GM23338 (cell line): ENCODE data around the gene FOXR1. TPM values are rescaled to one million over a fixed set of nuclear protein-coding genes. Genes with fewer than 3 reads are reported as not detected.

Experiments used
- ATAC-seq: fragments of 200-7000 bp; cut with Tn5 transposase; 3 replicates; pipeline ENCODE4 v1.9.1; 2020
- DNase-seq: peaks from one replicate; pipeline ENCODE4 v3.0.0-alpha.2; 2015; ENCODE audit warnings: low spot score
- H2AFZ ChIP-seq: fragments of 200-600 bp; sonication (generic); 2 replicates; pipeline ENCODE4 v1.8.0; 2016; ENCODE audit warnings: antibody characterized with exemption, mild to moderate bottlenecking, moderate library complexity
- H3F3A ChIP-seq: fragments of 200-600 bp; sonication (generic); replicated peaks from 2 replicates; pipeline ENCODE4 v1.8.0; 2017; ENCODE audit warnings: antibody characterized with exemption, mixed run types, low read depth
- H3K27ac ChIP-seq: fragments of 200-600 bp; sonication (generic); 2 replicates; pipeline ENCODE4 v1.6.1; 2016; ENCODE audit warnings: low read depth
- H3K27me3 ChIP-seq: fragments of 200-600 bp; sonication (generic); 2 replicates; pipeline ENCODE4 v1.8.0; 2016; ENCODE audit warnings: mild to moderate bottlenecking, mixed run types, moderate library complexity; ENCODE audit not compliant: insufficient read depth
- H3K36me3 ChIP-seq: fragments of 200-600 bp; sonication (generic); 2 replicates; pipeline ENCODE4 v1.8.0; 2016; ENCODE audit warnings: mild to moderate bottlenecking; ENCODE audit not compliant: insufficient read depth
- H3K4me1 ChIP-seq: fragments of 200-600 bp; sonication (generic); 2 replicates; pipeline ENCODE4 v1.8.0; 2016; ENCODE audit warnings: mild to moderate bottlenecking, moderate library complexity; ENCODE audit not compliant: insufficient read depth
- H3K4me2 ChIP-seq: fragments of 200-600 bp; sonication (generic); 2 replicates; pipeline ENCODE4 v1.7.1; 2017; ENCODE audit warnings: mixed run types
- H3K4me3 ChIP-seq: fragments of 200-600 bp; sonication (generic); 2 replicates; pipeline ENCODE4 v1.6.1; 2016; ENCODE audit warnings: mixed run types
- H3K79me2 ChIP-seq: fragments of 200-600 bp; sonication (generic); replicated peaks from 2 replicates; pipeline ENCODE4 v1.8.0; 2017; ENCODE audit warnings: mild to moderate bottlenecking; ENCODE audit not compliant: insufficient read depth
- H3K9me2 ChIP-seq: fragments of 200-600 bp; sonication (generic); 2 replicates; pipeline ENCODE4 v1.8.0; 2017; ENCODE audit not compliant: insufficient read depth
- H4K20me1 ChIP-seq: fragments of 200-600 bp; sonication (generic); replicated peaks from 2 replicates; pipeline ENCODE4 v1.8.0; 2017; ENCODE audit warnings: mild to moderate bottlenecking; ENCODE audit not compliant: insufficient read depth
- H3K27ac Mint-ChIP-seq: 2 replicates; pipeline ENCODE4 v1.8.0; 2020; ENCODE audit warnings: inconsistent platforms, mild to moderate bottlenecking, moderate library complexity, mixed read lengths
- H3K27me3 Mint-ChIP-seq: 3 replicates; pipeline ENCODE4 v1.8.0; 2022; ENCODE audit warnings: low read depth, mild to moderate bottlenecking, moderate library complexity, mixed read lengths, inconsistent platforms; ENCODE audit not compliant: insufficient read depth, poor library complexity
- H3K36me3 Mint-ChIP-seq: 3 replicates; pipeline ENCODE4 v1.8.0; 2021; ENCODE audit warnings: low read depth, mild to moderate bottlenecking, inconsistent platforms, moderate library complexity, mixed read lengths
- H3K4me1 Mint-ChIP-seq: 3 replicates; pipeline ENCODE4 v1.8.0; 2020; ENCODE audit warnings: mild to moderate bottlenecking, inconsistent platforms, mixed read lengths
- H3K4me3 Mint-ChIP-seq: 3 replicates; pipeline ENCODE4 v1.8.0; 2021; ENCODE audit warnings: moderate library complexity, mild to moderate bottlenecking, inconsistent platforms, mixed read lengths
- H3K9me3 Mint-ChIP-seq: 3 replicates; pipeline ENCODE4 v1.8.0; 2020; ENCODE audit warnings: moderate library complexity, mild to moderate bottlenecking, inconsistent platforms, mixed read lengths
- CREB1 ChIP-seq: fragments of 250-450 bp; sonication (Bioruptor Pico); IDR thresholded peaks from 2 replicates; pipeline ENCODE4 v1.5.0; 2020; ENCODE audit warnings: low read depth, mild to moderate bottlenecking, moderate library complexity
- CTCF ChIP-seq, 2 experiments: fragments of 200-600 bp in 1 of 2; sonication (generic) in 1 of 2; conservative IDR thresholded peaks; 2 replicates each; pipeline versions ENCODE4 v1.5.1 to v1.6.1; 2016 to 2017; ENCODE audit warnings: antibody characterized with exemption in 2 of 2, low read depth in 2 of 2, mild to moderate bottlenecking in 2 of 2, moderate library complexity in 1 of 2
- EZH2 ChIP-seq: fragments of 200-600 bp; sonication (generic); IDR thresholded peaks from one replicate; pipeline ENCODE4 v1.8.0; 2017; ENCODE audit warnings: antibody characterized with exemption, mild to moderate bottlenecking, low read depth; ENCODE audit not compliant: unreplicated experiment
- EZH2phosphoT487 ChIP-seq: fragments of 200-600 bp; sonication (generic); IDR thresholded peaks from one replicate; pipeline ENCODE4 v1.8.1; 2018; ENCODE audit warnings: antibody characterized with exemption; ENCODE audit not compliant: unreplicated experiment
- JUNB ChIP-seq: IDR thresholded peaks from one replicate; pipeline ENCODE4 v1.6.1; 2016; ENCODE audit warnings: antibody characterized with exemption; ENCODE audit not compliant: unreplicated experiment
- NANOG ChIP-seq: IDR thresholded peaks from 2 replicates; pipeline ENCODE4 v1.6.1; 2016; ENCODE audit warnings: antibody characterized with exemption, borderline replicate concordance
- ZNF114 ChIP-seq: fragments of 250-450 bp; sonication (Bioruptor Pico); IDR thresholded peaks from 2 replicates; pipeline ENCODE4 v1.5.0; 2020; ENCODE audit warnings: mild to moderate bottlenecking, moderate library complexity
- polyA plus RNA-seq: library from polyadenylated mRNA; unstranded; fragments of >200 nt; fragmentation: Nextera tagmentation; extraction: Ambion mirVana; gene quantifications from 2 replicates; pipeline ENCODE4 v1.2.1, GENCODE V29; 2016
- total RNA-seq: library from RNA; depleted of rRNA; stranded (reverse); fragments of >200 nt; shearing (Covaris generic); gene quantifications from 2 replicates; pipeline ENCODE4 v1.2.3, GENCODE V29; 2014
- TF ChIP-seq, protein P1 (sequence below): IDR thresholded peaks from 2 replicates; pipeline ENCODE4 v1.6.1; 2016; ENCODE audit warnings: antibody characterized with exemption

FOXR1 gene
- total and polyA plus RNA-seq, 2 experiments from 2014 or later, result not detected

DNA sequence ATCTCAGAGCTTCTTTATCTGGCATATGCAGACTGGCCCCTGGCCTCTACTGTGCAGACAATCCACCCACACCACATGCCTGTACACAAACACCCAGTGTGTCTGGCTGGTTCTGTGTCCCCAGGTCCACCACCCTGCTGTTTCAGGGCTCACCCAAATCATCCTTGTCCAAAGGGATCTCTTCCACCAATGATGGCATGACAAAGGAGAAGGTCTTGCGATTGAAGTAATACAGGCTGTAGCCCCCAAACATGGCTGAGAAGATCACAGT is 57.4 kb downstream of the FOXR1 start:
- DNase-seq (no peak), ATAC-seq (no peak)
- Histone ChIP-seq H3F3A (peaks cover 31% of the 10 kb centered on the region), H2AFZ (no peak overlapping the region), H4K20me1 (peaks cover 7% of the 10 kb centered on the region), H3K9me2 (no peaks in the 10 kb centered on the region), H3K4me2 (peak overlapping the region; percentile 98), H3K79me2 (peaks cover 8% of the 10 kb centered on the region), H3K27ac (no peak overlapping the region), H3K36me3 (peaks cover 6% of the 10 kb centered on the region), H3K27me3 (no peaks in the 10 kb centered on the region), H3K4me3 (peak overlapping the region; percentile 91; the same call in 1 of the 2 replicates), H3K4me1 (peaks cover 14% of the 10 kb centered on the region)
- peaks cover 45% of the 10 kb centered on the region for H3K36me3 Mint-ChIP-seq
- H3K4me1 Mint-ChIP-seq, result peaks cover 31% of the 10 kb centered on the region
- no peak for TF ChIP-seq CTCF (conservative IDR thresholded peaks at IDR 0.05; ENCODE audit: low read depth in 2 of 2)
- H3K27me3 Mint-ChIP-seq, result peaks cover 27% of the 10 kb centered on the region
- peak overlapping the region; percentile 76 for H3K4me3 Mint-ChIP-seq
- H3K27ac Mint-ChIP-seq, result peak overlapping the region; percentile 46
- no peaks in the 10 kb centered on the region; the same call in 2 of the 3 replicates for H3K9me3 Mint-ChIP-seq

DNA sequence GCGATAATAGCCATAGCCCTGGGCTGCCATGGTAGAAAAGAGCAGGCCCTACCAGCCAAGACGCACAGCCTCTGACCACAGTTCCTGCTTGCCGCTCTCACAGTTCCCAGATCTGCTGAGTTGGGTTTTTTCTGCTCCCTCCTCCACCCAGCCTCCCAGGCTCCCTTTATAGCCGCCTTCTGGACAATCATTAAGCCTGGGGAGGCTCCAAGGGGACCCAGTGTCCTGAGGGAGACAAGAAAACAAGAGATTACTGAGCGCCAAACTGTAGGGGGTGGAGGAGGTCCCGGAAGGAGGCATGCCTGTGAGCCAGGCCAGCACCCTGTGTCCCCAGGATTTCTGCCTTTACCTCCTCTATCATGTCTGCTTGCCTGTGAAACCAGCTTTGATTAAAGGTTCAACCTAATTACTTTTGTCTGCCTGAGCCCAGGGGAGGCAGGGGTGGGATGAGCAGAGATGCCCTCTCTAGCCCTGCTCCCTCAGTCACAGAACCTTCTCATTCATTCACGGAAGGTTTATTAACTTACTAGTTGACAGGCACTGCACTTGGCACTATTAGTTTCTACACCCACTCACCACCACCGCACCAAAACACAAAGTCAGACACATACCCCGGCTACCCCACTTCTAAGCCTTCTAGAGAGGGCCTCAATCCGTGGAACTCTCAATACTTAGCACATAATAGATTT is 57.9 kb downstream of the FOXR1 start:
- Mint-ChIP-seq H3K27ac (peak overlapping the region; percentile 32), H3K4me3 (peak overlapping the region; percentile 76), H3K9me3 (no peaks in the 10 kb centered on the region; the same call in 2 of the 3 replicates), H3K27me3 (peaks cover 28% of the 10 kb centered on the region), H3K36me3 (peaks cover 40% of the 10 kb centered on the region), H3K4me1 (peaks cover 28% of the 10 kb centered on the region)
- TF ChIP-seq NANOG (no peak), EZH2 (no peak), ZNF114 (CRISPR knock-in tag) (no peak), JUNB (no peak)
- TF ChIP-seq, protein P1, sequence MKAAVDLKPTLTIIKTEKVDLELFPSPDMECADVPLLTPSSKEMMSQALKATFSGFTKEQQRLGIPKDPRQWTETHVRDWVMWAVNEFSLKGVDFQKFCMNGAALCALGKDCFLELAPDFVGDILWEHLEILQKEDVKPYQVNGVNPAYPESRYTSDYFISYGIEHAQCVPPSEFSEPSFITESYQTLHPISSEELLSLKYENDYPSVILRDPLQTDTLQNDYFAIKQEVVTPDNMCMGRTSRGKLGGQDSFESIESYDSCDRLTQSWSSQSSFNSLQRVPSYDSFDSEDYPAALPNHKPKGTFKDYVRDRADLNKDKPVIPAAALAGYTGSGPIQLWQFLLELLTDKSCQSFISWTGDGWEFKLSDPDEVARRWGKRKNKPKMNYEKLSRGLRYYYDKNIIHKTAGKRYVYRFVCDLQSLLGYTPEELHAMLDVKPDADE, result no peak
- 0 out of 2 replicates have a peak overlapping the region, but pooled peaks have one; percentile 92 for H3K27ac ChIP-seq
- H3K27me3 ChIP-seq, result no peaks in the 10 kb centered on the region
- H3K9me2 ChIP-seq, result no peaks in the 10 kb centered on the region
- peak overlapping the region; percentile 91 for H3K4me3 ChIP-seq
- H3F3A ChIP-seq, result peaks cover 28% of the 10 kb centered on the region
- peaks cover 3% of the 10 kb centered on the region; the same call in 1 of the 2 replicates for H4K20me1 ChIP-seq
- H3K4me2 ChIP-seq, result peak overlapping the region; percentile 98
- no peak for DNase-seq
- H2AFZ ChIP-seq, result peak overlapping the region; percentile 91; the same call in 1 of the 2 replicates
- peaks cover under 1% of the 10 kb centered on the region; the same call in 1 of the 2 replicates for H3K36me3 ChIP-seq
- H3K4me1 ChIP-seq, result peaks cover 14% of the 10 kb centered on the region
- peaks cover 8% of the 10 kb centered on the region for H3K79me2 ChIP-seq
- peak; percentile 10 for ATAC-seq

GRCh38 chr11:119030029-119030328 is 58.4 kb downstream of the FOXR1 start:
- Mint-ChIP-seq H3K4me3 (peak overlapping the region; percentile 76), H3K9me3 (no peaks in the 10 kb centered on the region; the same call in 2 of the 3 replicates), H3K4me1 (peaks cover 27% of the 10 kb centered on the region), H3K36me3 (peaks cover 36% of the 10 kb centered on the region), H3K27ac (peak overlapping the region; percentile 32; the same call in 1 of the 2 replicates), H3K27me3 (peaks cover 28% of the 10 kb centered on the region)
- ATAC-seq (peak; percentile 33), DNase-seq (no peak)
- TF ChIP-seq CREB1 (CRISPR knock-in tag), result 0 out of 2 replicates have a peak, but pooled peaks have one; percentile 2
- no peak for TF ChIP-seq EZH2phosphoT487
- Histone ChIP-seq H3F3A (peaks cover 23% of the 10 kb centered on the region), H4K20me1 (no peaks in the 10 kb centered on the region), H3K79me2 (peaks cover 8% of the 10 kb centered on the region), H3K4me3 (peak overlapping the region; percentile 91), H3K9me2 (no peaks in the 10 kb centered on the region), H3K27ac (peak overlapping the region; percentile 92; the same call in 1 of the 2 replicates), H3K4me1 (peaks cover 14% of the 10 kb centered on the region), H2AFZ (peak overlapping the region; percentile 91; the same call in 1 of the 2 replicates), H3K4me2 (peak overlapping the region; percentile 98), H3K36me3 (no peaks in the 10 kb centered on the region; the same call in 1 of the 2 replicates), H3K27me3 (no peaks in the 10 kb centered on the region)
